ENCODE data around the gene SEPTIN3. TPM values are rescaled to one million over a fixed set of nuclear protein-coding genes. Genes with fewer than 3 reads are reported as not detected.
A peak's percentile ranks its signal among the peaks of the same experiment; 100 is the strongest.
"Not testable (repeated sequence)": the region's sequence is repeated elsewhere in the genome, so short reads cannot be mapped to it uniquely, and the experiment has no call there.

SEPTIN3 gene
- polyA plus RNA-seq, 6 donors from 2014 or later: not detected

DNA sequence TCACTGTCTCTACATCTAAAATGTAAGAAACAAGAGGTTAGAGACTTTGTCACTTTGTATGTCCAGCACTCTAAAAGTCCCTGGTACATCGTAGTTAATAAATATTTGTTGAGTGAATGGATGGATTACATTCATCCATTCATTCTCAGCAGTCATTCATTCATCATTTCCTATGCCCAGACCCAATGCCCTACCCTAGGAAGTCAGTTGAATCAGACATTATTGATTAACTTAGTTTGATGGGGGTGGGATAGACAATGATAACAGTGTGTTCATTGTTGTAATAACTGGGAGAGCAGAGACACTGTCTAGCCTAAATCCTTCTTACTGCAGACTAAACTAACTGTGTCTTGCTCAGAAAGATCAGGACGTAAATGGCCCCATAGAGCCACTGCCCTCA, 21.1 kb upstream of the SEPTIN3 start:
- H3K4me3 Mint-ChIP-seq: peak overlapping the region in 2 of 8 donors; percentile 25 to 87
- H3K27me3 Mint-ChIP-seq: peaks cover 0 to 6% (median 0%) of the 10 kb centered on the region in 3 donors
- H3K27ac Mint-ChIP-seq: peak overlapping the region in 1 of 6 donors; percentile 56
- ATAC-seq (ENCODE audit: low read depth in 2 of 2) (no peak), DNase-seq (no peak)
- H3K9me3 Mint-ChIP-seq: no peaks in the 10 kb centered on the region
- peaks cover 40 to 50% (median 47%) of the 10 kb centered on the region in 3 donors for H3K4me1 Mint-ChIP-seq
- H3K36me3 Mint-ChIP-seq: no peaks in the 10 kb centered on the region

GRCh38 chr22:41948928-41949296, 20.3 kb upstream of the SEPTIN3 start:
- H3K36me3 Mint-ChIP-seq; ATAC-seq (ENCODE audit: low read depth in 2 of 2); DNase-seq; H3K9me3 Mint-ChIP-seq; H3K27me3 Mint-ChIP-seq: not testable (repeated sequence)
- peak overlapping the region in 2 of 8 donors; percentile 46 to 86 for H3K4me3 Mint-ChIP-seq
- H3K4me1 Mint-ChIP-seq: peaks cover 40 to 50% (median 47%) of the 10 kb centered on the region in 3 donors
- H3K27ac Mint-ChIP-seq: peak overlapping the region in 2 of 6 donors; percentile 36 to 77

DNA sequence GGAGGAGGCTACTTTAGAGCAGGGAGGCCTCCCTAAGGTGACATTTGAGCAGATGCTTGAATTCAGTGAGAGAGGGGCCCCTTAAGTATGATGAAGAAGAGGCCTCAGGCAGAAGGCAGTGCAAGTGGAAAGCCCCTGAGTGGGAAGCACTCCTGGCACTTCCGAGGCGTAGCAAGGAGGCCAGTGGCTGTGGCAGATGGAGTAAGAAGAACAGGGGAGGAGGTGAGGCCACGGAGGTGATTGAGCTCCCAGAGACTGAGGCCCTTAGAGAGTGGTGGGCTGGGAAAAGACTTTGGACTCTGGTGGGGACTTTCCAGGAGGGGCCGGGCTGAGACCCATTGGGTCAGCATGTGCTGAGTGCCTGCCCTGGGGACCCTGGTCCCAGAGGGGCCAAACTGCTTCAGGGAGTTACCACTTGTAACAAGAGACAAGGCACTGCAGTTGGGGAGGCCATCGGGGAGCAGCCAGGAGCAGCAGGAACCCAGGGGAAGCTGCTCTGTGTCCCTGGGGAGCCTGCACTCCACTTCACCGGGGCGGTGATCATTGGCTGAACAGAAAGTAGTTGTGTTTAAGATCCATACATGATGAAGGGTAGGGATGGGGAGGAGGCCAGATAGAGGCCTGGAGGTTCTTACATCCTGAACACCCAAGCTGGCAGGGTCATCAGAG, 19.8 kb upstream of the SEPTIN3 start:
- DNase-seq (no peak), ATAC-seq (ENCODE audit: low read depth in 2 of 2) (no peak)
- Mint-ChIP-seq H3K4me1 (peaks cover 40 to 50% (median 47%) of the 10 kb centered on the region in 3 donors), H3K4me3 (peak overlapping the region in 5 of 8 donors; percentile 18 to 86 (median 37)), H3K27me3 (peaks cover 0 to 6% (median 0%) of the 10 kb centered on the region in 3 donors), H3K9me3 (no peaks in the 10 kb centered on the region), H3K36me3 (no peaks in the 10 kb centered on the region), H3K27ac (peak overlapping the region in 5 of 6 donors; percentile 29 to 77 (median 69))

- ATAC-seq (ENCODE audit: low read depth in 2 of 2) (peak; percentile 85 to 92), DNase-seq (peak; percentile 40)
- Mint-ChIP-seq H3K36me3 (no peaks in the 10 kb centered on the region), H3K27me3 (no peaks in the 10 kb centered on the region), H3K4me3 (peak within 1 kb of the TSS in 3 of 8 donors; percentile 11 to 72 (median 41)), H3K9me3 (no peaks in the 10 kb centered on the region), H3K4me1 (peaks cover 26 to 37% (median 36%) of the 10 kb centered on the region in 3 donors), H3K27ac (peak within 1 kb of the TSS in 4 of 6 donors; percentile 28 to 81 (median 70))
Observed at GRCh38 chr22:41951898-41952474, 17.3 kb upstream of the SEPTIN3 start, which contains the start of gene SMIM45. SMIM45 (plus strand) TSS chr22:41952150.

- Mint-ChIP-seq H3K4me3 (no peak overlapping the region), H3K4me1 (peaks cover 28 to 37% (median 33%) of the 10 kb centered on the region in 3 donors), H3K27me3 (peaks cover 0 to 5% (median under 1%) of the 10 kb centered on the region in 3 donors), H3K9me3 (no peaks in the 10 kb centered on the region), H3K36me3 (no peaks in the 10 kb centered on the region), H3K27ac (no peak overlapping the region)
- ATAC-seq (ENCODE audit: low read depth in 2 of 2) (no peak), DNase-seq (no peak)
Observed at GRCh38 chr22:41952713-41953112, 16.5 kb upstream of the SEPTIN3 start.

- Mint-ChIP-seq H3K27ac (peak overlapping the region in 2 of 6 donors; percentile 14 to 62), H3K27me3 (peaks cover 0 to 11% (median 8%) of the 10 kb centered on the region in 3 donors), H3K9me3 (no peaks in the 10 kb centered on the region), H3K4me3 (peak overlapping the region in 3 of 8 donors; percentile 29 to 49 (median 43)), H3K36me3 (no peaks in the 10 kb centered on the region), H3K4me1 (peaks cover 4 to 18% (median 12%) of the 10 kb centered on the region in 3 donors)
- ATAC-seq (ENCODE audit: low read depth in 2 of 2) (peak; percentile 29 to 37), DNase-seq (peak; percentile 21)
Observed at GRCh38 chr22:41957941-41958556, 11.2 kb upstream of the SEPTIN3 start.

DNA sequence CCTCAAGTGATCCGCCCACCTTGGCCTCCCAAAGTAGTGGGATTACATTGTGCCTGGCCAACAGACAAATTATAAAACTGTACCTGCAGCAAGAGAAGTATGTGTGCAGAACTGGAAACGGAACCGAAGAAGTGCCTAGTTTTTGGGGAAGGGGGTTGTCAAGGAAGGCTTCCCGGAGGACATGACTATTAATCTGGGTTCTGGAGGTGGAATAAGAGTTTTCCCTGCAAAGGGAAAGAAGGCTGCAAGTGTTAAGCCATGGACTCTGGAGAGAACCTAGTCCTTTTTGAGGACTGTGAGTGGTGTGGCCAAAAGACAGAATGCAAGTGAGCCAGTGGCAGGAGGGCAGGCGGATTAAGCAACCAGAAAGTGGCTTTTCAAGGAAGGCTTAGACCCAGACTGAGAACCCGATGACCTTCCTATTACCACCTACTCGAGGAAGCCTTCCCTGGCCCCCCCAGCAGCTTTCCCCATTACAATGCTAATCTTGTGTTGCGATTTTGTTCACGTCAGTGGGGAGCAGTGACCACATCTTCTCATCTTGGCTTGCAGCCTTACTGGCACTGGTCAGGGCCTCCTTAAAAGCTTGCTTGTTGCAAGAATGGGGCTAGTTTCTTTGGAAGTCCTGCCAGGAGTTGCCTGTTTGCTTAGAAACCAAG, 5.7 kb upstream of the SEPTIN3 start:
- peaks cover 0 to 1% (median 0%) of the 10 kb centered on the region in 7 donors for H3K9me3 Mint-ChIP-seq
- no peak overlapping the region for H3K4me3 Mint-ChIP-seq
- no peaks in the 10 kb centered on the region for H3K36me3 Mint-ChIP-seq
- H3K4me1 Mint-ChIP-seq: peaks cover 0 to 9% (median 4%) of the 10 kb centered on the region in 3 donors
- H3K27ac Mint-ChIP-seq: no peak overlapping the region
- peaks cover 0 to 4% (median under 1%) of the 10 kb centered on the region in 3 donors for H3K27me3 Mint-ChIP-seq
- ATAC-seq (ENCODE audit: low read depth in 2 of 2): no peak
- DNase-seq: no peak

- no peak for ATAC-seq (ENCODE audit: low read depth in 2 of 2)
- H3K4me3 Mint-ChIP-seq: no peak overlapping the region
- H3K36me3 Mint-ChIP-seq: no peaks in the 10 kb centered on the region
- H3K27me3 Mint-ChIP-seq: peaks cover 0 to 5% (median 5%) of the 10 kb centered on the region in 3 donors
- DNase-seq: no peak
- peaks cover 0 to 9% (median 4%) of the 10 kb centered on the region in 3 donors for H3K4me1 Mint-ChIP-seq
- peaks cover 0 to 1% (median 0%) of the 10 kb centered on the region in 7 donors for H3K9me3 Mint-ChIP-seq
- no peak overlapping the region for H3K27ac Mint-ChIP-seq
Observed at GRCh38 chr22:41964112-41964491, 5.1 kb upstream of the SEPTIN3 start.

DNA sequence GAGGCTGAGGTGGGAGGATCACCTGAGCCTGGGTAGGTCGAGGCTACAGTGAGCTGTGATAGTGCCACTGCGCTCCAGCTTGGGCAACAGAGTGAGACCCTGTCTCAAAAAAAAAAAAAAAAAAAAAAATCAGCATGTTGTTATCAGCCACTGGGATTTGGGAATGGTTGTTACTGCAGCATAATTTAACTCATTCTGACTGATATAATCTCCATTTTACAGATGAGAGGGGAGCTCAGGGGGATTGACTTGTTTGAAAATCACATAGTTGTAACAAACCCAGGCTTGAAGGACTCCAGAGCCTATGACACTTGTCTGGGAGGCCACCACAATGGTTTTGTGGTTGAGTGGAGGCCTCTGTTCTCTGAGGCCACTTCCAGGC, 3.0 kb upstream of the SEPTIN3 start:
- Mint-ChIP-seq H3K4me1 (peaks cover 0 to 4% (median 0%) of the 10 kb centered on the region in 3 donors), H3K36me3 (no peaks in the 10 kb centered on the region), H3K9me3 (peaks cover 0 to 1% (median 0%) of the 10 kb centered on the region in 7 donors), H3K4me3 (no peak overlapping the region), H3K27me3 (peaks cover 5 to 15% (median 10%) of the 10 kb centered on the region in 3 donors), H3K27ac (no peak overlapping the region)
- ATAC-seq (ENCODE audit: low read depth in 2 of 2) (no peak), DNase-seq (no peak)

DNA sequence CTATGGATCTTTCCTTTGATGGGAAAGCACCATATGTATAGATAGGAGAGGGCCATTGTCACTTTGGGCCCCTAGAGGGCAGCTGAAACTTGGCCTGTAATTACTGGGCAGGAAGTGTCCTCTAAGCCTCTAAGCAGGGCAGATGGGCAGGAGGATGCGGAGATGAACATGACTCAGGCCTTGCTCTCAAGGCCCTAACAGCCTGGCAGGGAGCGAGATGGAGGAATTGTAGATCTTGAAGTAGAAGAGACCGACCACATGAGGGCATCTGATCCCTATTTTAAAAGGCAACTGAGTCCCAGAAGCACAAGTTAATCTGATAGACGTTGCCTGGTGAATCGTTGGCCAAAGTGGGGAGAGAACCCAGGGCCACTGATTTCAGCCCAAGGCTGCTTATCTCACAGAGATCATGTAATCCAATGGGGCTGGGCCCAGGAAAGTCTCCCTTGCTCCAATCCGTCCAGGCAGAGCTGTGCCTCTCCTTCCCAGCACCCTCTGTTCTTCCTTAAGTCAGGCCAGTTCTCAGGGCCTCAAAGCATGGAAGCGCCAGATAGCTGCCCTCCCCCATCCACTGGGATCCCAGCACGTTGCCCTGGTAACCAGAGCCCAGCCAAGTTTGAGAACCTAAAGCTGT, 2.5 kb upstream of the SEPTIN3 start:
- Mint-ChIP-seq H3K9me3 (peaks cover 0 to 1% (median 0%) of the 10 kb centered on the region in 7 donors), H3K27me3 (peaks cover 5 to 20% (median 15%) of the 10 kb centered on the region in 3 donors), H3K4me1 (peaks cover 0 to 4% (median 0%) of the 10 kb centered on the region in 3 donors), H3K4me3 (peak overlapping the region in 1 of 8 donors; percentile 15), H3K36me3 (no peaks in the 10 kb centered on the region), H3K27ac (no peak overlapping the region)
- ATAC-seq (ENCODE audit: low read depth in 2 of 2) (peak; percentile 56 to 84), DNase-seq (peak; percentile 41)

DNA sequence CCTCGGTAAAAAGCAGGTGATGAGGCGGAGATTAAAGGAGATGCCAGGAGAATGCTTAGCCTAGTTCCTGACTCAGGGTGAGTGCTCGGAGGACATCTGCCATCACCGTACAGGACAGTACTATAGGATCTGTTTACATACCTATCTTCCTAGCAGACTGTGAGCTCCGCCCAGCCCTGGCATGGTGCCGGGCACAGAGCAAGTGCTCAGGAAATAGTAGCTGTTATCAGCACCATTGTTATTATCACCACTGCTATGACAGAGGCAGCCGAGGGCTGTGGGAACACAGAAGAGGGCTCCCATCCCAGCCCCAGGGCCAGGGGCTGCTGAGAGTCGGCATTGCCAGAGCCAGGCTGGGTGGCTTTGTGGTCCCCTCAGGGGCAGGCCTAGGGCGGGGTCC, 642 bp upstream of the SEPTIN3 start:
- Mint-ChIP-seq H3K27me3 (peaks cover 16 to 31% (median 28%) of the 10 kb centered on the region in 3 donors), H3K27ac (peak overlapping the region in 1 of 6 donors; percentile 4), H3K4me1 (peaks cover 0 to 7% (median 0%) of the 10 kb centered on the region in 3 donors), H3K4me3 (no peak overlapping the region), H3K36me3 (no peaks in the 10 kb centered on the region), H3K9me3 (peaks cover 0 to 1% (median 0%) of the 10 kb centered on the region in 7 donors)
- DNase-seq: no peak
- no peak for ATAC-seq (ENCODE audit: low read depth in 2 of 2)

DNA sequence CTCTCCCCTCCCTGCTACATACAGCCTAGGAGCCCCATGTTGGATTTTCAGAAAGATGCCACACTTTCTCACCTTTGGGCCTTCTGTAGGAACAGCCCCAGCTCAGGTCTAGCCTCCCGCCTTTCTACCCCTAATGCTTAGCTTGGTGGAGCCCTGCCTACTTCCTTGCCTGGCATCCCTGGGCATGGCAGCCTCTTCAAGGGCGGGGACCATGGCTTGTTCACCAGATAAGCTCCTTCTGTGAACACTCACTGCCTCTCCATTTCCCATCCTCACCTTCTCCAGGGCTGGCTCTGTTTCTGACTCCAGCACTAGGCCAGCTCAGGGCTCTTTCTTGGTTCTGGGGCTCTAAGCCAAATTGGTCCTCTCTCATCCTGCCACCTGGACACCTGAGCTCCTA, 1.4 kb downstream of the SEPTIN3 start:
- Mint-ChIP-seq H3K27me3 (peaks cover 26 to 40% (median 36%) of the 10 kb centered on the region in 3 donors), H3K36me3 (no peaks in the 10 kb centered on the region), H3K9me3 (no peaks in the 10 kb centered on the region), H3K27ac (no peak overlapping the region), H3K4me3 (no peak overlapping the region), H3K4me1 (peaks cover 1 to 7% (median 4%) of the 10 kb centered on the region in 3 donors)
- no peak for ATAC-seq (ENCODE audit: low read depth in 2 of 2)
- no peak for DNase-seq

GRCh38 chr22:41971431-41971830, 2.2 kb downstream of the SEPTIN3 start:
- no peak for ATAC-seq (ENCODE audit: low read depth in 2 of 2)
- Mint-ChIP-seq H3K27ac (no peak overlapping the region), H3K36me3 (no peaks in the 10 kb centered on the region)

More at GRCh38 chr22:41971431-41971830, 2.2 kb downstream of the SEPTIN3 start:
- DNase-seq: no peak
- Mint-ChIP-seq H3K4me1 (peaks cover 8 to 13% (median 12%) of the 10 kb centered on the region in 3 donors), H3K9me3 (no peaks in the 10 kb centered on the region), H3K27me3 (peaks cover 33 to 48% (median 44%) of the 10 kb centered on the region in 3 donors), H3K4me3 (no peak overlapping the region)

Data from naive B cell (primary cell).